DOHH2 (cell line): ENCODE measurements around the gene CYB561A3.

Experiments used
- CTCF ChIP-seq: fragments of 200-600 bp; sonication (generic); IDR thresholded peaks from one replicate; pipeline ENCODE4 v1.5.1; 2014; ENCODE audit warnings: antibody characterized with exemption, mild to moderate bottlenecking, low read depth, low read length; ENCODE audit not compliant: poor library complexity, severe bottlenecking
- EZH2phosphoT487 ChIP-seq: fragments of 200-600 bp; sonication (generic); IDR thresholded peaks from 2 replicates; pipeline ENCODE4 v1.6.1; 2017; ENCODE audit warnings: borderline replicate concordance, mild to moderate bottlenecking, antibody characterized with exemption, low read length, moderate library complexity, mixed read lengths

DNA sequence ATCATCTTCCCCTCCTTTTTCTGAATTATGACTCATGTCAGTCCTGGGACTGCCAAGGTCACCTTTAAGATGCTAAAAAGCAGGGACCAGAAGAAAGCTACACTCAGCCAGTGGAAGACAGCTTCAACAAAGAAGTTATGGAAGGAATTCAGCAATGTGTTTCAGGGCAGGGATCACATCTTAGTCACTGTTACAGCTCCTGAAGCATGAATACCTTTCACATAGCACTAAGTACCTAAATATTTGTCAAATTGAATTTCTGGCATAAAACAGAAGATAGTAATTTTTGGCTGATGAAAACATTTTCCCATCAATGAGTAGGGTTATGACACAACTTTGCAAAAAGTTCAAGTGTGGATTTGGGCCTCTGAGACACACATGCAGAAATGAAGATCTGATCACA is 34.0 kb downstream of the CYB561A3 start:
- no peak for TF ChIP-seq CTCF
- no peak for TF ChIP-seq EZH2phosphoT487
